Activated CD4-positive, alpha-beta T cell treated with anti-CD3 and anti-CD28 coated beads, Interleukin-2, Interleukin-4, amounts not matched to agents 100 ng/mL and 50 ng/mL, durations not matched to agents 16 hours and 8 hours (primary cell): Measurements from ENCODE around the gene HOXC4.
"Not testable (repeated sequence)": the region's sequence is repeated elsewhere in the genome, so short reads cannot be mapped to it uniquely, and the experiment has no call there.

Experiments
- DNase-seq: peaks from one replicate; pipeline ENCODE4 v3.0.0-alpha.2; 2020; ENCODE audit warnings: low spot score

The HOXC4 gene

DNA sequence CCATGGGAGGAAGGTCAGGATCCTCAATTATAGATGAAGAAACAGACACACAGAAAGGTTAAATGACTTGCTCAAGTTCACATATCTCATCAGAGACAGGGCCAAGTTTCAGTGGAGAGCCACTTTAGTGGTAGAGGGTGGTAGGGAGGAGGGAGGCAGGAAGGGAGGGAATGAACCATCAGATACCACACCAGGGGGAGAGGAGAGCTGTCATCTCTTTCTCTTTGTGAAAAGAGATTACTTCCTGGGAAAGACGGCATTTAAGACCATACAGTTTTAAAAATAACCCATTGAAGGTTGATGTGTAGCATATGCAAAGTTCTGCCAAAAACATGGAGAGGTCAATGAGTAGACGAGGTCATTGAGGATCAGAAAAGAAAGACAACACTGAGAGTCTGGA, 39.3 kb downstream of the HOXC4 start:
- not testable (repeated sequence) for DNase-seq

- DNase-seq = not testable (repeated sequence)
These were observed 42.3 kb downstream of the HOXC4 start for GRCh38 chr12:54095928-54096327.

- not testable (repeated sequence) for DNase-seq
These were observed 45.0 kb downstream of the HOXC4 start for GRCh38 chr12:54098644-54099043.

DNA sequence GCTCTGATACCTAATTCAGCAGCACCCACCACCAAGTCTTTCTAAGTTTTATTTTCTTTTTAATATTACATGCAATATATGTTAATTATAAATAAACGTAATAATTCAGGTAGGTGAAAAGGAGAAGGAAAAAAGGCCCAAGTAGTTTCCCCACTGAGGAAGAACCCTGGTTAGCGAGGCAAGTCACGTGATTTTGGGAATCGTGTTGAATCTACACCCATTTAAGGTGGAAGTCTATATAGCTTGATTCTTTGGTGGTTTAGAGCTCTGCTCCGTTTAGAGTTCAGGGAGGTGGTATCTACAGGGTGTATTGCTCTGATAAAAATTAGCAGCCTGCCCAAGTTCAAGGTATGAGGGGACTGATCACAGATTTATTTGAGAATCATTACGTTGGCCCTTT, 47.0 kb downstream of the HOXC4 start:
- DNase-seq = not testable (repeated sequence)

GRCh38 chr12:54102223-54102622, 48.6 kb downstream of the HOXC4 start:
- not testable (repeated sequence) for DNase-seq

DNA sequence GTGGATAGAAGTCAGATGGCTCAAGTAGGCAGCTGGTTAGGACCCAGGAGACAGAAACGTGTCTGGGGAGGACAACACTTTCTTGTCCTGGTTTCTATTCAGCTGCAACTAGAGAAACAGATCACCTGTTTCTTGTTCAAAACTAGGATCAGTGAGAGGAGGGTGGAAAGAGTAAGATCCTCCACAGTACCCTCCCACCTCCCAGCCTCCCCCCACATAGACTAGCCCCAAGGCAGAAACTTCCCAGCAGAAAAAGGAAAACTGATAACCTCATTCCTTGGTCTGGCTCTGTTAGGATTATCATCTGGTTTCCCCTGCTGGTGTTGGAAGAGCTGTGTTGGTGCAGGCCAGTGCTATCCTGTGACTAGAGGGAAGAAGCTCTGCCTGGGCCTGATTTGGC, 50.2 kb downstream of the HOXC4 start:
- not testable (repeated sequence) for DNase-seq
